Keratinocyte (primary cell): Measurements from ENCODE around the gene SLC40A1. TPM values are rescaled to one million over a fixed set of nuclear protein-coding genes. Genes with fewer than 3 reads are reported as not detected.

ENCODE experiments used
- DNase-seq: peaks from one replicate; pipeline ENCODE4 v3.0.0-alpha.2; 2011; ENCODE audit warnings: low read depth, missing footprints, low spot score
- FAIRE-seq: peaks from 2 replicates; lab custom pipeline; 2011; peaks lifted over from hg19 to GRCh38; lab: Jason Lieb, UNC
- H2AFZ ChIP-seq: 2 replicates; pipeline ENCODE4 v1.6.0; 2012; ENCODE audit warnings: low read length, control low read depth, inconsistent platforms; ENCODE audit not compliant: control insufficient read depth
- H3K27ac ChIP-seq: 2 replicates; pipeline ENCODE4 v1.5.1; 2011; ENCODE audit warnings: low read length; ENCODE audit not compliant: control insufficient read depth, insufficient read depth
- H3K27me3 ChIP-seq: 3 replicates; pipeline ENCODE4 v1.6.0; 2011; ENCODE audit warnings: low read length; ENCODE audit not compliant: control insufficient read depth, insufficient read depth; ENCODE audit errors: extremely low read depth
- H3K36me3 ChIP-seq, 2 experiments: 2 replicates in 1 of 2; 3 replicates in 1 of 2; pipeline ENCODE4 v1.5.1; 2011; ENCODE audit warnings: low read length in 2 of 2, mild to moderate bottlenecking in 1 of 2; ENCODE audit not compliant: control insufficient read depth in 2 of 2, insufficient read depth in 2 of 2; ENCODE audit errors: extremely low read depth in 1 of 2
- H3K4me1 ChIP-seq: 3 replicates; pipeline ENCODE4 v1.5.1; 2011; ENCODE audit warnings: low read length; ENCODE audit not compliant: control insufficient read depth, insufficient read depth; ENCODE audit errors: extremely low read depth
- H3K4me2 ChIP-seq: 3 replicates; pipeline ENCODE4 v1.6.0; 2011; ENCODE audit warnings: low read depth, low read length; ENCODE audit not compliant: control insufficient read depth, insufficient read depth; ENCODE audit errors: extremely low read depth
- H3K4me3 ChIP-seq, 3 experiments: fragments of 200-600 bp in 1 of 3; sonication (generic) in 1 of 3; 2 replicates in 2 of 3; 3 replicates in 1 of 3; pipeline ENCODE4 v1.5.1; 2011 to 2016; ENCODE audit warnings: low read length in 3 of 3, mild to moderate bottlenecking in 3 of 3, control low read depth in 2 of 3, inconsistent platforms in 1 of 3, low read depth in 1 of 3, mixed read lengths in 1 of 3, mixed run types in 1 of 3, moderate library complexity in 1 of 3; ENCODE audit not compliant: control insufficient read depth in 2 of 3, insufficient read depth in 2 of 3; ENCODE audit errors: extremely low read depth in 1 of 3
- H3K79me2 ChIP-seq: 2 replicates; pipeline ENCODE4 v1.6.0; 2012; ENCODE audit warnings: low read length; ENCODE audit not compliant: control insufficient read depth, insufficient read depth
- H3K9ac ChIP-seq: 3 replicates; pipeline ENCODE4 v1.6.0; 2011; ENCODE audit warnings: low read length; ENCODE audit not compliant: control insufficient read depth, insufficient read depth; ENCODE audit errors: extremely low read depth
- H3K9me1 ChIP-seq: 3 replicates; pipeline ENCODE4 v1.6.0; 2011; ENCODE audit warnings: low read length; ENCODE audit not compliant: control insufficient read depth, insufficient read depth; ENCODE audit errors: extremely low read depth
- H3K9me3 ChIP-seq: 2 replicates; pipeline ENCODE4 v1.5.1; 2012; ENCODE audit warnings: low read depth, low read length; ENCODE audit not compliant: control insufficient read depth
- H4K20me1 ChIP-seq: 3 replicates; pipeline ENCODE4 v1.6.0; 2011; ENCODE audit warnings: low read length; ENCODE audit not compliant: control insufficient read depth, insufficient read depth; ENCODE audit errors: extremely low read depth
- EZH2 ChIP-seq: IDR thresholded peaks from one replicate; pipeline ENCODE4 v1.6.1; 2012; ENCODE audit warnings: inconsistent platforms, mild to moderate bottlenecking, low read length, moderate library complexity
- dilution Hi-C: fragments of 300-500 bp; cut with MboI; formaldehyde crosslinking; loops from one replicate; pipeline ENCODE4 v1.7.0; 2020; ENCODE audit warnings: low sequenced_read_pairs; ENCODE audit not compliant: extremely low pct_ligation_motif_present
- polyA plus RNA-seq, 5 experiments: library from polyadenylated mRNA; depleted of rRNA in 3 of 5; stranded (reverse) in 3 of 5; stranded (forward) in 1 of 5; unstranded in 1 of 5; fragments of >200 nt; gene quantifications; 1 replicate in 1 of 5; 2 replicates in 3 of 5; 3 replicates in 1 of 5; pipeline versions ENCODE4 v1.2.1 to v1.2.3, GENCODE V29; 2011 to 2012; ENCODE audit warnings: missing spikeins in 2 of 5, low read depth in 1 of 5, low replicate concordance in 1 of 5
- TF ChIP-seq, protein P1 (sequence below), 3 experiments: IDR thresholded peaks in 1 of 3; conservative IDR thresholded peaks in 1 of 3; optimal IDR thresholded peaks in 1 of 3; 2 replicates in 2 of 3; 3 replicates in 1 of 3; pipeline versions ENCODE3 to v1.5.1; 2011; ENCODE audit warnings: low read length in 3 of 3, mild to moderate bottlenecking in 3 of 3, moderate library complexity in 2 of 3, control low read depth in 1 of 3, inconsistent platforms in 1 of 3; ENCODE audit not compliant: insufficient read depth in 2 of 3; ENCODE audit errors: extremely low read depth in 1 of 3

SLC40A1 gene
- polyA plus RNA-seq, 1 donor (not counting 4 experiments of a cell fraction or from before 2014, with no cell fraction given), result 0.09 TPM

- no peaks in the 10 kb centered on the region for H4K20me1 ChIP-seq
- H3K27me3 ChIP-seq, result no peaks in the 10 kb centered on the region
- H3K9ac ChIP-seq, result no peak overlapping the region
- dilution Hi-C loops, result loop anchor here (25.0 kb wide), 1 partner anchor 163 kb away; no protein-coding TSS in a partner anchor
- H3K36me3 ChIP-seq, result no peaks in the 10 kb centered on the region
- no peak overlapping the region for H3K4me2 ChIP-seq
- H3K9me1 ChIP-seq, result no peaks in the 10 kb centered on the region
- H3K4me1 ChIP-seq, result no peaks in the 10 kb centered on the region
- DNase-seq (no peak), FAIRE-seq (no peak)
- H3K79me2 ChIP-seq, result no peaks in the 10 kb centered on the region
- H2AFZ ChIP-seq, result no peak overlapping the region
- H3K9me3 ChIP-seq, result no peaks in the 10 kb centered on the region
- TF ChIP-seq, protein P1, sequence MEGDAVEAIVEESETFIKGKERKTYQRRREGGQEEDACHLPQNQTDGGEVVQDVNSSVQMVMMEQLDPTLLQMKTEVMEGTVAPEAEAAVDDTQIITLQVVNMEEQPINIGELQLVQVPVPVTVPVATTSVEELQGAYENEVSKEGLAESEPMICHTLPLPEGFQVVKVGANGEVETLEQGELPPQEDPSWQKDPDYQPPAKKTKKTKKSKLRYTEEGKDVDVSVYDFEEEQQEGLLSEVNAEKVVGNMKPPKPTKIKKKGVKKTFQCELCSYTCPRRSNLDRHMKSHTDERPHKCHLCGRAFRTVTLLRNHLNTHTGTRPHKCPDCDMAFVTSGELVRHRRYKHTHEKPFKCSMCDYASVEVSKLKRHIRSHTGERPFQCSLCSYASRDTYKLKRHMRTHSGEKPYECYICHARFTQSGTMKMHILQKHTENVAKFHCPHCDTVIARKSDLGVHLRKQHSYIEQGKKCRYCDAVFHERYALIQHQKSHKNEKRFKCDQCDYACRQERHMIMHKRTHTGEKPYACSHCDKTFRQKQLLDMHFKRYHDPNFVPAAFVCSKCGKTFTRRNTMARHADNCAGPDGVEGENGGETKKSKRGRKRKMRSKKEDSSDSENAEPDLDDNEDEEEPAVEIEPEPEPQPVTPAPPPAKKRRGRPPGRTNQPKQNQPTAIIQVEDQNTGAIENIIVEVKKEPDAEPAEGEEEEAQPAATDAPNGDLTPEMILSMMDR (optimal IDR thresholded peaks at IDR 0.05 in 1 of 3, IDR thresholded peaks at IDR 0.05 in 1 of 3, conservative IDR thresholded peaks at IDR 0.05 in 1 of 3; ENCODE audit: extremely low read depth in 1 of 3, insufficient read depth in 2 of 3, low read length in 3 of 3), result no peak
- TF ChIP-seq EZH2, result no peak
- H3K27ac ChIP-seq, result no peak overlapping the region
- no peak overlapping the region for H3K4me3 ChIP-seq
Observed at GRCh38 chr2:189625636-189626035, 45.0 kb upstream of the SLC40A1 start.

GRCh38 chr2:189624648-189625355, 44.2 kb upstream of the SLC40A1 start:
- no peak overlapping the region for H3K9ac ChIP-seq
- no peak overlapping the region for H3K4me2 ChIP-seq
- no peak for DNase-seq

More at GRCh38 chr2:189624648-189625355, 44.2 kb upstream of the SLC40A1 start:
- no peaks in the 10 kb centered on the region for H3K27me3 ChIP-seq
- H3K36me3 ChIP-seq, result no peaks in the 10 kb centered on the region
- dilution Hi-C loops, result loop anchor here (25.0 kb wide), 1 partner anchor 163 kb away; no protein-coding TSS in a partner anchor
- H3K9me3 ChIP-seq, result no peaks in the 10 kb centered on the region
- FAIRE-seq, result no peak
- no peaks in the 10 kb centered on the region for H3K9me1 ChIP-seq
- no peaks in the 10 kb centered on the region for H3K4me1 ChIP-seq
- no peaks in the 10 kb centered on the region for H3K79me2 ChIP-seq
- H2AFZ ChIP-seq, result no peak overlapping the region
- H3K27ac ChIP-seq, result no peak overlapping the region
- no peaks in the 10 kb centered on the region for H4K20me1 ChIP-seq
- TF ChIP-seq, protein P1 (optimal IDR thresholded peaks at IDR 0.05 in 1 of 3, IDR thresholded peaks at IDR 0.05 in 1 of 3, conservative IDR thresholded peaks at IDR 0.05 in 1 of 3; ENCODE audit: extremely low read depth in 1 of 3, insufficient read depth in 2 of 3, low read length in 3 of 3), result no peak
- TF ChIP-seq EZH2, result no peak
- H3K4me3 ChIP-seq, result no peak overlapping the region
